GM12864 (cell line): Measurements from ENCODE around the gene RASD2.

Experiments
- DNase-seq: peaks from one replicate; pipeline ENCODE4 v3.0.0-alpha.2; 2011; ENCODE audit warnings: low read depth
- H3K4me3 ChIP-seq: 2 replicates; pipeline ENCODE4 v1.5.1; 2011; ENCODE audit warnings: mild to moderate bottlenecking, low read depth, low read length, control low read depth
- TF ChIP-seq, protein P1 (sequence below): IDR thresholded peaks from 2 replicates; pipeline ENCODE4 v1.5.1; 2011; ENCODE audit warnings: low read depth, mild to moderate bottlenecking, moderate library complexity, low read length, control low read depth, inconsistent platforms; ENCODE audit errors: missing control alignments

The RASD2 gene

GRCh38 chr22:35552846-35553245, 12.2 kb downstream of the RASD2 start:
- TF ChIP-seq, protein P1, sequence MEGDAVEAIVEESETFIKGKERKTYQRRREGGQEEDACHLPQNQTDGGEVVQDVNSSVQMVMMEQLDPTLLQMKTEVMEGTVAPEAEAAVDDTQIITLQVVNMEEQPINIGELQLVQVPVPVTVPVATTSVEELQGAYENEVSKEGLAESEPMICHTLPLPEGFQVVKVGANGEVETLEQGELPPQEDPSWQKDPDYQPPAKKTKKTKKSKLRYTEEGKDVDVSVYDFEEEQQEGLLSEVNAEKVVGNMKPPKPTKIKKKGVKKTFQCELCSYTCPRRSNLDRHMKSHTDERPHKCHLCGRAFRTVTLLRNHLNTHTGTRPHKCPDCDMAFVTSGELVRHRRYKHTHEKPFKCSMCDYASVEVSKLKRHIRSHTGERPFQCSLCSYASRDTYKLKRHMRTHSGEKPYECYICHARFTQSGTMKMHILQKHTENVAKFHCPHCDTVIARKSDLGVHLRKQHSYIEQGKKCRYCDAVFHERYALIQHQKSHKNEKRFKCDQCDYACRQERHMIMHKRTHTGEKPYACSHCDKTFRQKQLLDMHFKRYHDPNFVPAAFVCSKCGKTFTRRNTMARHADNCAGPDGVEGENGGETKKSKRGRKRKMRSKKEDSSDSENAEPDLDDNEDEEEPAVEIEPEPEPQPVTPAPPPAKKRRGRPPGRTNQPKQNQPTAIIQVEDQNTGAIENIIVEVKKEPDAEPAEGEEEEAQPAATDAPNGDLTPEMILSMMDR, result no peak

DNA sequence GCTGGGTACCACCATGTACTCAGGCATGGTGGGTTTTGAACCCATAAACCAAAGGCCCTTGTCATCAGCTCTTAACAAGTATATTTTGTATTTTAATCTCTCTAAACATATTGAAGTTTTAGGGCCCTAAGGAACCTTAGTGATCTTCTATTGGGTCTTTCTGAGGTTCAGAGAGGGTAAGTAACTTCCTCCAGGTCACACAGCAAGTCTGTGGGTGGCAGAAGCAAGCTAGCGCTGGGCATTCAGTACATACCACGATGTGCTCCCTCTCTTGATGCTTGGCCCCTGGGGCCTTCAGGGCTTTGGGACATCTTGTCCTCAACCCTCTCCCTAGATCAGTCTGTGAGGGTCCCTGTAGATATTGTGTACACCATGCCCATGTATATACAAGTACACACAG, 12.7 kb downstream of the RASD2 start:
- TF ChIP-seq, protein P1, result no peak
- no peak for DNase-seq

More at GRCh38 chr22:35552846-35553245, 12.2 kb downstream of the RASD2 start:
- H3K4me3 ChIP-seq, result no peak overlapping the region
- no peak for DNase-seq

DNA sequence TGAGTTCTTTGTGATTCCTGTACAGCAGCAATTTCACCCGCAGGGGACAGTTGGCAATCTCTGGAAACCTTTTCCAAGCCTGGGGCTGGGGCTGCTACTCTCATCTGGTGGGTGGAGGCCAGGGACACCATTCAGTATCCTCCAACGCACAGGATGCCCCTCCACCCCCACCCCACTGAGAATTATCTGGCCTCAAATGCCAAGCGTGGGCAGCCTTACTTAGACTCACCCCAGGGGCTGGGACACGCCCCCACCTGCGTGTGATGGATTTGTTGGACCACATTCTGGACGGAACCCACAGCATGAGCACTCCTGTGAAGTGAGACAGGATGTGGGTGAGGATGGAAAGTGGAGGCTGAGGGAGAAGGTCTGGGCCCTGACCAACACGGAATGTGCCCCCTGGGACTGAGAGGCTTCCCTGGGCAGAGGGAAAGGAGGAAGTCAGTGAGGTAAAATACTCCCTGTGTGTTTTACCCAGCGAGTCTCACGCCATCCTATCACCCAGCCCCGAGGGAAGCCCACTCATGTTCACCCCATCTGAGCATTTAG, 13.7 kb downstream of the RASD2 start:
- TF ChIP-seq, protein P1, result no peak
- H3K4me3 ChIP-seq, result no peak overlapping the region
- DNase-seq, result no peak

More for the DNA sequence above, 12.7 kb downstream of the RASD2 start:
- no peak overlapping the region for H3K4me3 ChIP-seq

GRCh38 chr22:35555483-35555890, 14.9 kb downstream of the RASD2 start:
- no peak overlapping the region for H3K4me3 ChIP-seq
- no peak for DNase-seq
- TF ChIP-seq, protein P1, result no peak

- H3K4me3 ChIP-seq, result no peak overlapping the region
- TF ChIP-seq, protein P1, result no peak
- DNase-seq, result no peak
Measured at GRCh38 chr22:35555946-35556547, 15.4 kb downstream of the RASD2 start.

- H3K4me3 ChIP-seq, result no peak overlapping the region
- TF ChIP-seq, protein P1, result no peak
- no peak for DNase-seq
Measured at GRCh38 chr22:35556666-35557065, 16.0 kb downstream of the RASD2 start.

- H3K4me3 ChIP-seq, result no peak overlapping the region
- no peak for DNase-seq
- TF ChIP-seq, protein P1, result no peak
Measured at GRCh38 chr22:35558031-35558430, 17.4 kb downstream of the RASD2 start.
